DOHH2 (cell line): ENCODE measurements around the gene TMEM92.

ENCODE experiments used
- EZH2phosphoT487 ChIP-seq: fragments of 200-600 bp; sonication (generic); IDR thresholded peaks from 2 replicates; pipeline ENCODE4 v1.6.1; 2017; ENCODE audit warnings: borderline replicate concordance, mild to moderate bottlenecking, antibody characterized with exemption, low read length, moderate library complexity, mixed read lengths
- TF ChIP-seq, protein P1 (sequence below): fragments of 200-600 bp; sonication (generic); IDR thresholded peaks from one replicate; pipeline ENCODE4 v1.5.1; 2014; ENCODE audit warnings: antibody characterized with exemption, mild to moderate bottlenecking, low read depth, low read length; ENCODE audit not compliant: poor library complexity, severe bottlenecking

DNA sequence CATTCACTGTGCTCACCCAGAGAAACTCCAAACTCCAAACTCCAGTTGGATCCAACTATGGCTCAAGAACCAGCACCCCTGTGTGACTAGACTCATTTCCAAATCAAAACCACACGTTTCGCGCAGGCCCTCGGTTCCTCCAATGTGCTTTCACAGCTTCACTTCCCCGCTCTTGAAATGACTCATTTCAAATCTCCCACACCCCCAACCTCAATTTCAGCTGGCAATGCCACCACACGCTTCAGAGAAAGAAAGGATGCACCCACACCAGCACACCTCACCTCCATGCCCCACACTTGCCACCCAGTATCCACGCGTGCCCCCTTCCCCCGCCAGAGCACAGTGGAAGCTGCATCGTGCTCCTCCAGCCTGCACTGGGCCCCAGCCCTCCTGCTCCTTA, 9.0 kb downstream of the TMEM92 start:
- TF ChIP-seq, protein P1, sequence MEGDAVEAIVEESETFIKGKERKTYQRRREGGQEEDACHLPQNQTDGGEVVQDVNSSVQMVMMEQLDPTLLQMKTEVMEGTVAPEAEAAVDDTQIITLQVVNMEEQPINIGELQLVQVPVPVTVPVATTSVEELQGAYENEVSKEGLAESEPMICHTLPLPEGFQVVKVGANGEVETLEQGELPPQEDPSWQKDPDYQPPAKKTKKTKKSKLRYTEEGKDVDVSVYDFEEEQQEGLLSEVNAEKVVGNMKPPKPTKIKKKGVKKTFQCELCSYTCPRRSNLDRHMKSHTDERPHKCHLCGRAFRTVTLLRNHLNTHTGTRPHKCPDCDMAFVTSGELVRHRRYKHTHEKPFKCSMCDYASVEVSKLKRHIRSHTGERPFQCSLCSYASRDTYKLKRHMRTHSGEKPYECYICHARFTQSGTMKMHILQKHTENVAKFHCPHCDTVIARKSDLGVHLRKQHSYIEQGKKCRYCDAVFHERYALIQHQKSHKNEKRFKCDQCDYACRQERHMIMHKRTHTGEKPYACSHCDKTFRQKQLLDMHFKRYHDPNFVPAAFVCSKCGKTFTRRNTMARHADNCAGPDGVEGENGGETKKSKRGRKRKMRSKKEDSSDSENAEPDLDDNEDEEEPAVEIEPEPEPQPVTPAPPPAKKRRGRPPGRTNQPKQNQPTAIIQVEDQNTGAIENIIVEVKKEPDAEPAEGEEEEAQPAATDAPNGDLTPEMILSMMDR: no peak
- no peak for TF ChIP-seq EZH2phosphoT487
